Adipocyte (in vitro differentiated cells): ENCODE results near the gene F7.

ENCODE experiments used
- DNase-seq: peaks from one replicate; pipeline ENCODE4 v3.0.0-alpha.2; 2015; ENCODE audit warnings: low read depth
- H3K27me3 ChIP-seq: replicated peaks from 2 replicates; pipeline ENCODE4 v1.7.0; 2013; ENCODE audit warnings: mild to moderate bottlenecking, low read length, moderate library complexity; ENCODE audit not compliant: control insufficient read depth, insufficient read depth
- H3K36me3 ChIP-seq: 2 replicates; pipeline ENCODE4 v1.7.0; 2013; ENCODE audit warnings: low read length, mild to moderate bottlenecking, moderate library complexity; ENCODE audit not compliant: control insufficient read depth, insufficient read depth, severe bottlenecking
- H3K4me1 ChIP-seq: 2 replicates; pipeline ENCODE4 v1.7.0; 2013; ENCODE audit warnings: mild to moderate bottlenecking, low read length, moderate library complexity; ENCODE audit not compliant: control insufficient read depth, insufficient read depth
- H3K4me3 ChIP-seq: 2 replicates; pipeline ENCODE4 v1.7.0; 2013; ENCODE audit warnings: mild to moderate bottlenecking, low read length, moderate library complexity
- H3K9ac ChIP-seq: 2 replicates; pipeline ENCODE4 v1.7.0; 2013; ENCODE audit warnings: mild to moderate bottlenecking, low read length, moderate library complexity
- H3K9me3 ChIP-seq: 2 replicates; pipeline ENCODE4 v1.7.0; 2013; ENCODE audit warnings: mild to moderate bottlenecking, low read length, moderate library complexity; ENCODE audit not compliant: control insufficient read depth

Gene F7

DNA sequence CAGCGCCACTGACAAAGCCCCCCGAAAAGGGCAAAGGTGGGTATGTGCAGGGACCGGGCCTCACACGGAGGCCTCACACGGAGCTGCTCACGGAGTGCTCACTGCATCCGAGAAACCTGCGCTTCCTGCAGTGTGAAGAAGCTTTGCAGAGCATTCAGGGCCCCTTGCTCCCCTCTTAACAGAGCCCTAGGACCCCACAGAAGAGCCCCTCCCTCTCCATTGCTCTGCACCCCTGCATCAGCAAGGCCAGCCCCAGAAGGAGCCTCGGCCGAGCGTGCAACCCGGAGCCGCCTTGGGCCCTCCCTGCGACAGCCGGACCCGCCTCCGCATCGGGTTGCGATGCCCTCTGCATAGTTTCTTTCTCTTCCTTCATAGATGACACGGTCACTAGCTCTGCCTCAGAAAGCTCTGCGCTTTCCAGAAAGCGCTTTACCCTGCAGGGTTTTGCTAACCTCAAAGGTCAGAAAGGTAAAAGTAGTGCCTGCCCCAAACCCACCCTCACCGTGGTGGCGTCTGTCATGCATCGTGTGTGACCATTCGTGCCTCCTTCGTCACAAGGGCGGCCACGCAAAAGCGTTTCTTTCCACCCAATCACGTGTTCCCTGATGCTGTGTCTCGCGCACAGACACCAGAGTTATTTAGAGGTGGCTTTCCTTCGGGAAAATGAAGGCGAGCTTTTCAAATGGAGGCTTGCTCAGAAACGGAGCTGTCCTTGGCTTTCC, 15.7 kb upstream of the F7 start:
- Histone ChIP-seq H3K36me3 (no peaks in the 10 kb centered on the region), H3K4me3 (no peak overlapping the region), H3K4me1 (no peaks in the 10 kb centered on the region), H3K9ac (no peak overlapping the region), H3K9me3 (no peaks in the 10 kb centered on the region), H3K27me3 (peaks cover 13% of the 10 kb centered on the region)
- DNase-seq: no peak

DNA sequence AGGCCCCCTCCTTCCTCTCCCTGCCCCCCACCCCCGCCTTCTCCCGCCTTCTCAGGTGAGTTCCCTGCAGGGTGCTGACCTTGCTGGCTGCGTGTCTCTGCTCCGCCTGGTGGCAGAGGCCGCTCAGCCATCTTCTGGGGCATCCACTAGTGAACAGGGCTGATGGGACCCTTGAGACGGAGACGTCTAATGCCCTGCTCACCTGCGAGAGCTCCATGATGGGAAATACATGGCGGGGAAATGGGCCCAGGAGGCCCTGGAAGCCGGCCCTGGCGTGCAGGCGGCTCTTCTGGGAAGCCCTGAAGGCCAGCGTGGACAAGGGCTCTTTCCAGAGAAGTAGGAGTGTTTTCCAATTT, 15.2 kb upstream of the F7 start:
- Histone ChIP-seq H3K36me3 (no peaks in the 10 kb centered on the region), H3K27me3 (peaks cover 14% of the 10 kb centered on the region), H3K4me1 (no peaks in the 10 kb centered on the region), H3K9ac (no peak overlapping the region), H3K9me3 (no peaks in the 10 kb centered on the region), H3K4me3 (no peak overlapping the region)
- no peak for DNase-seq

DNA sequence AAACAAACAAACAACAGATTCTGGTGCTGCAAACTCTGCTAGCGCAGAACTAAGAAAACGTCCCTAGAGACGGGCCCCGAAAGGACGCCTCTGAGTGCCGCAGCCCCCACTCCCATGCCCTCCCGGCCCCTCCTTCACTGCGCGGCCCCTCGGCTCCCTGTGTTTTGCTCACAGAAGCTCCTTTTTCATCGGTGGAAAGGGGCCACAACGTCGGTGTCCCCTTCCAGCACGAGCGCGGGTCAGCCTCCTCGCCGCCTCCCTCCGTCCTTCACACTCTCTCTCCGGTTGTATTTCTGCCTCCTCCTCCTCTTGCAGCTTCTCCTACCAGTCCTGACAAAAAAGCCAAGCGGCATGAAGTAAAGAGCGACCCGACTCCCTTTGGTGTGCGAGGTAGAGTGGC, 14.8 kb upstream of the F7 start:
- no peak for DNase-seq
- H3K9me3 ChIP-seq: no peaks in the 10 kb centered on the region
- H3K36me3 ChIP-seq: no peaks in the 10 kb centered on the region
- no peaks in the 10 kb centered on the region for H3K4me1 ChIP-seq
- H3K27me3 ChIP-seq: peaks cover 15% of the 10 kb centered on the region
- no peak overlapping the region for H3K4me3 ChIP-seq
- no peak overlapping the region for H3K9ac ChIP-seq

DNA sequence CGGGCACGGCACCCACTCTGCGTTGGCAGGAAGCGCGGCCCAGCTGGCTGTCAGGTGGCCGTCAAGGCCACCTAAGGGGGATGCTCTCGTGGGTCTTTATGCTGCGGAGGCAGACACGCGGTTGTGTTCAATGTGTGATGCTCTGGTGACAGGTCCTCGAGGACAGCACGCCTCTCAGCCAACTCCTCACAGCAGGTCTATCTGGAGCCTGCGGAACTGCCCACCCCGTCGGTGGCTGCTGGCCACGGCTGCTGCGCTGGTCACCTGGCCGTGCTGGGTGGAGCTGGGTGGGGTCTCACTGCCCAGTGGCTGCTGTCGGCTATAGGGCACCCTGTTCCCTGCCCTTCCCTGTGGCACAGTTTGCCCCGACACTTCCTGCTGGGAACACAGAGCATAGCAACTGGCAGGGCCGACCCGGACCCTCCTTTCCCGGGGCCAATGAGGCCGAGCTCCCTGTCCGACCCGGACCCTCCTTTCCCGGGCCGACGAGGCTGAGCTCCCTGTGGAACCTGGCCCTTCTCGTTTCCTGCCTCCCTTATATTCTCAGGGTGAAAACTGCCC, 14.3 kb upstream of the F7 start:
- H3K9ac ChIP-seq: no peak overlapping the region
- H3K4me3 ChIP-seq: no peak overlapping the region
- DNase-seq: no peak

DNA sequence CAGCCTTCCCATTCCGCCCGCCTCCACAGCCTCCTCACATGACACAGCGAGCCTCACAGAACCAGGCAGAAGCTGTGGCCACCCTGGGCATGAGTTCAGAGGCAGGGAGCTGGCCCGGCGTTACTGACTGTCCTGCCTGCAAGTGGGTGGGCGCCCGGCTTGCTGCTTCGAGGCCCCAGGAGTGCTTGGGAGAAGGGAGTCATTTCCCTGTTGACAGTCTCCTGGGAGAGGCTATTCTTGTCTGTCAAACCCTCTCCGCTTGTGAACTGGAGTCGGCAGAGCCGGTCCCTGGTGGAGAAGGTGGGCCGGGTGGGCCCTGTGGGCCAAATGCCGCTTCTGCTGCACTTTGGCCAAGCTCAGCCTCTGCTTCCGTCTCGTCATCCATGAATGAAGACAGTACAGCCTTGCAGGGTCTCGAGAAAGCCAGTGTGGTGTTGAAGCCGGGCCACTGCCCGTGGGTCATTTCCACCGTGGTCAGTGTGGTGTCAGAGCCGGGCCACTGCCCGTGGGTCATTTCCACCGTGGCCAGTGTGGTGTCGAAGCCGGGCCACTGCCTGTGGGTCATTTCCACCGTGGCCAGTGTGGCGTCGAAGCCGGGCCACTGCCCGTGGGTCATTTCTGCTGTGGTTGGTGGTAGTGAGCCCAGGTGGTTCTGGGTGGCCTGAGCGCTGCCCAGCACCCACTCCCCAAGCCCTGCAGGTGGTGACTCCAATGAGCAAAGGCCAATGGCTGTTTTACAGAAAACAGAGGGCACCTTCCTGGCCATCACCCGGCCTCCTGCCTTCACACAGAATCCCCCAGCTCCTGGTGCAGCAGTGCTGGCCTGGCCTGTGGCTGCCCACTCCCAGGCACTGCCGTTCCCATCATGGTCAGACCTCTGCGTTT, 13.5 kb upstream of the F7 start:
- Histone ChIP-seq H3K9ac (no peak overlapping the region), H3K36me3 (no peaks in the 10 kb centered on the region), H3K4me3 (no peak overlapping the region), H3K27me3 (peaks cover 15% of the 10 kb centered on the region), H3K4me1 (no peaks in the 10 kb centered on the region), H3K9me3 (no peaks in the 10 kb centered on the region)
- DNase-seq: no peak

More for the DNA sequence above, 14.3 kb upstream of the F7 start:
- Histone ChIP-seq H3K36me3 (no peaks in the 10 kb centered on the region), H3K9me3 (no peaks in the 10 kb centered on the region), H3K27me3 (peaks cover 15% of the 10 kb centered on the region), H3K4me1 (no peaks in the 10 kb centered on the region)

DNA sequence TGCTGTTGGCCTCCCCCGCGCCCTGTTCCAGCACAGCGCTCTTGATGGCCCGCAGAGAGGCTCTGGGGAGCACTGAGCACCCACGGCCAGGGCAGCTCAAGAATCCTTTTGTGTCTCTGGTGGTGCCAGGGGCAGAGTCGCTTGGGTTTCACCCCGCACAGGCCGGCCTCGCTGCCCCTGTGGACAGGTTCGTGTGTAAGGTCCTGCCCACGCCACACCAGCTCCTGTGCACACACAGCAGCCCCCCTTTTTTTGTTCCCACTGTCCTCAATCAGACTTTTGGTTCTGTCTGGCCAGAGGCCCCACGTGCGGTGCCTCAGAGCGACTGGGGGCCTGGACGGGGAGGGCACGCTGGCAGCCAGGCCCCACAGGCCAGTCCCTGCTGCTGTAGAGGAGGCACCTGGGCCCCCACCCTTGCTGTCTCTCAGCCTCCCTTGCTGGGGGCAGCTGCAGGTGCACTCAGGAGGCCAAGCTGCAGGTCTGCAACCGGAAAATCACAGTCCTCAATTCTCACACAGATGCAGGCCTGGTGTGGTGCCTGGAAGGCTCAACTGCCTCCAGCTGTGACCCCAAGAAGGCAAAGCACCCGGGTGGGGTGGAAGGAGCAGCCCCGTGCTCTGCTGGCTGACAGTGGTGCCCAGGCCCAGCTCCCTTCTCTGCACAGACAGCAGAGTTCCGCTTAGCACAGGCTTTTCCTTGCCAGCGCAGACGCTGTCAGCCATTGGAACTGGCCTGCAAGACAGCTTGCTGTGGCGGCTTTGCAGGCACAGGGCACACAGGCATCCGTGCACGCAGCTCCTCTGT, 12.6 kb upstream of the F7 start:
- DNase-seq: no peak
- H3K36me3 ChIP-seq: no peaks in the 10 kb centered on the region
- H3K27me3 ChIP-seq: peaks cover 15% of the 10 kb centered on the region

DNA sequence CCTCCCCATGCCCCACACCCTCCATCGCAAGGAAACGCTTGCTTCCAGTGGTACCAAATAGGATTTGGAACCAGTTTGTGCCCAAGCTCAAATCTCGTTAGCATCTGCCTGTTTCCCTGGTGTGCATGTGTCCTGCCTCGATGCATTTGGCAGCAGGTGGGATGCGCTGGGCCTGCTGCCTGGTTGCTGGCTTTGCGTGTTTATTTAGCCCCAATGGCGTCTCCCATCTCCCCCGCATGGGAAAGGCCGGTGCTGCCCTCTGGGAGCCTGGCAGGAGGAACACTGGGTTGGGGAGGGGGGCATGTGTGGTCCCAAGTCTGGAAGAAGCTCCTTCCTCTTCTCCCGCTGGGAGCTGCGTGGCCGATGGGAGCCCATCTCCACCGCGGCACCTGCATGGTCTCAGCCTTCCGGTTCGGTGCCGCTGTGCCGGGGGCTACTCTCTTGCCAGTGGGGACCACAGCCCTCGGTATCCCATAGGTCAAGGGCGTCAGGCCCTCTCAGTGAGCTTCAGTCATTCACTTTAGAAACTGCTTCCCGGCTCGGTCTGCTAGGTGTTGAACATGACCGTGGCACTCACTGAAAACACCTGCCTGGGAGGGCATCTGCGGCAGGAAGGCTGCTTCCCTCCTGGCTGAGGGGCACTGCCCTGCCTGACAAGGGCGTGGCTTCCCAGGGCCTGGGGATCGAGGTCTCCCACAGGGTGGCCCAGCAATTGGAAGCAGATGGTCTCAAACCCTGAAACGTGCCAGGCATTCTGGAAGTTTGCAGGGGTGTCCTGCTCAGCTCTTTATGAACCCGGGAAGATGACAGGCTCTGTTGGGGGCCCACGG, 11.8 kb upstream of the F7 start:
- no peak for DNase-seq
- Histone ChIP-seq H3K4me3 (no peak overlapping the region), H3K9me3 (no peaks in the 10 kb centered on the region), H3K9ac (no peak overlapping the region), H3K36me3 (no peaks in the 10 kb centered on the region), H3K4me1 (peaks cover 11% of the 10 kb centered on the region), H3K27me3 (peaks cover 15% of the 10 kb centered on the region)

More for the DNA sequence above, 12.6 kb upstream of the F7 start:
- Histone ChIP-seq H3K4me3 (no peak overlapping the region), H3K9ac (no peak overlapping the region), H3K4me1 (peaks cover 4% of the 10 kb centered on the region), H3K9me3 (no peaks in the 10 kb centered on the region)

DNA sequence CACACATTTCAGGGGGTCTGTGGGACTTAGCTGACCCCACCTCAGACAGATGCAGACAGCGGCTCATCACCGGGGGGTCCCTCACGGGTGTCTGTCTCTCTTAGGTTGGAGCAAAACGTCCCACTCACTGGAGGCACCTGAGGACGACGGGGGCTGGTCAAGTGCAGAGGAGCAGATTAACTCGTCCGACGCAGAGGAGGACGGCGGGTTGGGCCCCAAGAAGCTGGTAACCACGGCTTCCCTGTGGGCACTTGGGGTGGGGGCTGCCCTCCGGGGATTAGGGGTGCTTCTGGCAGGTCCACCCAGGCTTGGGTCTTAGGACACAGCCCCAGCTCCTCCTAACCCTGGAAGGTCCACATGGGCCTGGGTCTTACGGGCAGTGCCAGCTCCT, 11.2 kb upstream of the F7 start:
- Histone ChIP-seq H3K27me3 (peaks cover 15% of the 10 kb centered on the region), H3K36me3 (no peaks in the 10 kb centered on the region), H3K4me3 (no peak overlapping the region), H3K9ac (no peak overlapping the region), H3K4me1 (peaks cover 11% of the 10 kb centered on the region), H3K9me3 (no peaks in the 10 kb centered on the region)
- DNase-seq: no peak

DNA sequence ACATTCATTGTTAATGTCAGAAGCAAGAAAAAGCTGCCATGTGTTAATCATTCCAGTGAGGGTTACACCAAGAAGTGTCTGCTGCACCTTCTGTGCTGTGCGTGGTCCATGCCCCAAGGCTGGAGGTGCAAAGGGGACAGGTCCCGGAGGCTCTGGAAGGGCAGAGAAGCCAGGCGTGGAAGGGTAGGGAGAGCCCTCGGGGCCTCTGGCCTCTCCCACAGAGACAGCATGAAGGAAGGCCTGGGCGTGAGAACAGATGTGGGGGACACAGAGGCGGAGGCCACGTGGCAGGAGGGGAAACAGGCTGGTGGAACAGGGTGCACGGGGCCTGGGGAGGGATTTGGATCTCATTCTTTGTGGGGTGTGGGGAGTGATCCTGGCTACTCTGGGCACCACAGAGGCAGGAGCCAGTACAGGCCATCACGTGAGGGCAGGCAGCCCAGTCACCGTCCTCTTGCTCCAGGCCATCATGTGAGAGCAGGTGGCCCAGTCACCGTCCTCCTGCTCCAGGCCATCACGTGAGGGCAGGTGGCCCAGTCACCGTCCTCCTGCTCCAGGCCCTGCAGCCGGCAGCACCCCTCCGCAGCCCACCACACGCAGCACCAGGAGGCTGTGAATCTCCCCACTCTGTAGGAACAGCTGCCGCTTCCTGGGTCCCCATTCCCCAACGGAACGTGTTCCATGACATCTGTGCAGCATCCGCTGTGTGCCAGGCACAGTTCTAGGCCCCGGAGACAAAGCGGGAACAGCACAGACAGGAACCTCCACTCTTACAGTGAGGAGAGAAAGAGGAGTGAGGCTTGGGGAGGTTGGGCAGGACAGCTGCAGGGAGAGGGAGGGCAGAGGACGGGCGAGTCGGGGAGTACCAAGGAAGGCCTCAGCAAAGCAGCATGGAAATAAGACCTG, 10.2 kb upstream of the F7 start:
- no peak overlapping the region for H3K4me3 ChIP-seq
- DNase-seq: no peak

More for the DNA sequence above, 10.2 kb upstream of the F7 start:
- peaks cover 15% of the 10 kb centered on the region for H3K27me3 ChIP-seq
- no peaks in the 10 kb centered on the region for H3K9me3 ChIP-seq
- H3K9ac ChIP-seq: no peak overlapping the region
- H3K36me3 ChIP-seq: no peaks in the 10 kb centered on the region
- H3K4me1 ChIP-seq: peaks cover 11% of the 10 kb centered on the region
